Nephron (organoid): Measurements from ENCODE around the gene PSMD12.
"Not testable (repeated sequence)": the region's sequence is repeated elsewhere in the genome, so short reads cannot be mapped to it uniquely, and the experiment has no call there.

Experiments
- H3K27ac Mint-ChIP-seq, 3 experiments: 2 replicates each; pipeline ENCODE4 v1.8.0; 2020; ENCODE audit warnings: mixed read lengths in 3 of 3, mild to moderate bottlenecking in 2 of 3, moderate library complexity in 1 of 3
- H3K27me3 Mint-ChIP-seq: 2 replicates; pipeline ENCODE4 v1.8.0; 2021; ENCODE audit warnings: low read depth, mild to moderate bottlenecking, moderate library complexity, mixed read lengths
- H3K36me3 Mint-ChIP-seq: 2 replicates; pipeline ENCODE4 v1.8.0; 2020; ENCODE audit warnings: low read depth, mixed read lengths
- H3K4me1 Mint-ChIP-seq: 2 replicates; pipeline ENCODE4 v1.8.0; 2020; ENCODE audit warnings: mixed read lengths
- H3K4me3 Mint-ChIP-seq, 3 experiments: 2 replicates each; pipeline ENCODE4 v1.8.0; 2020; ENCODE audit warnings: mild to moderate bottlenecking in 3 of 3, mixed read lengths in 3 of 3, moderate library complexity in 2 of 3
- H3K9me3 Mint-ChIP-seq: 2 replicates; pipeline ENCODE4 v1.8.0; 2020; ENCODE audit warnings: mixed read lengths
- CTCF ChIP-seq, 3 experiments: fragments of 200-600 bp; sonication (generic); IDR thresholded peaks; one replicate each; pipeline ENCODE4 v1.5.0; 2021; ENCODE audit warnings: antibody characterized with exemption in 3 of 3; ENCODE audit not compliant: unreplicated experiment in 3 of 3

The PSMD12 gene

GRCh38 chr17:67312265-67312664, 54.1 kb downstream of the PSMD12 start:
- TF ChIP-seq CTCF (IDR thresholded peaks at IDR 0.05; ENCODE audit: unreplicated experiment in 3 of 3), result no peak
- H3K27me3 Mint-ChIP-seq, result peaks cover 7% of the 10 kb centered on the region
- no peak overlapping the region for H3K27ac Mint-ChIP-seq
- H3K9me3 Mint-ChIP-seq, result no peaks in the 10 kb centered on the region
- no peaks in the 10 kb centered on the region for H3K4me1 Mint-ChIP-seq
- H3K36me3 Mint-ChIP-seq, result no peaks in the 10 kb centered on the region
- no peak overlapping the region for H3K4me3 Mint-ChIP-seq

GRCh38 chr17:67311575-67311974, 54.8 kb downstream of the PSMD12 start:
- TF ChIP-seq CTCF (IDR thresholded peaks at IDR 0.05; ENCODE audit: unreplicated experiment in 3 of 3), result no peak
- Mint-ChIP-seq H3K36me3 (no peaks in the 10 kb centered on the region), H3K9me3 (no peaks in the 10 kb centered on the region), H3K27ac (no peak overlapping the region), H3K27me3 (peaks cover 7% of the 10 kb centered on the region), H3K4me1 (no peaks in the 10 kb centered on the region), H3K4me3 (no peak overlapping the region)

GRCh38 chr17:67310406-67310805, 56.0 kb downstream of the PSMD12 start:
- Mint-ChIP-seq H3K36me3 (no peaks in the 10 kb centered on the region), H3K27ac (no peak overlapping the region), H3K4me1 (no peaks in the 10 kb centered on the region), H3K27me3 (peaks cover 7% of the 10 kb centered on the region), H3K9me3 (no peaks in the 10 kb centered on the region), H3K4me3 (no peak overlapping the region)
- TF ChIP-seq CTCF (IDR thresholded peaks at IDR 0.05; ENCODE audit: unreplicated experiment in 3 of 3), result no peak

- not testable (repeated sequence) for H3K4me1 Mint-ChIP-seq, H3K4me3 Mint-ChIP-seq, H3K9me3 Mint-ChIP-seq, H3K36me3 Mint-ChIP-seq
- peak overlapping the region in 1 of 3 experiments; percentile 67 for H3K27ac Mint-ChIP-seq
- H3K27me3 Mint-ChIP-seq, result peaks cover 16% of the 10 kb centered on the region
Measured at GRCh38 chr17:67305446-67306235, 60.7 kb downstream of the PSMD12 start.

GRCh38 chr17:67297454-67297960, 68.9 kb downstream of the PSMD12 start:
- no peak for TF ChIP-seq CTCF (IDR thresholded peaks at IDR 0.05; ENCODE audit: unreplicated experiment in 3 of 3)
- Mint-ChIP-seq H3K27ac (peak overlapping the region in 1 of 3 experiments; percentile 37), H3K27me3 (peaks cover 18% of the 10 kb centered on the region), H3K9me3 (no peaks in the 10 kb centered on the region), H3K36me3 (no peaks in the 10 kb centered on the region), H3K4me3 (no peak overlapping the region), H3K4me1 (peaks cover 6% of the 10 kb centered on the region)

- H3K4me1 Mint-ChIP-seq, result peaks cover 19% of the 10 kb centered on the region
- H3K36me3 Mint-ChIP-seq, result no peaks in the 10 kb centered on the region
Measured at GRCh38 chr17:67294451-67295199, 71.8 kb downstream of the PSMD12 start.

More at GRCh38 chr17:67294451-67295199, 71.8 kb downstream of the PSMD12 start:
- H3K4me3 Mint-ChIP-seq, result no peak overlapping the region
- H3K27me3 Mint-ChIP-seq, result peaks cover 14% of the 10 kb centered on the region
- TF ChIP-seq CTCF (IDR thresholded peaks at IDR 0.05; ENCODE audit: unreplicated experiment in 3 of 3), result no peak
- H3K27ac Mint-ChIP-seq, result no peak overlapping the region
- no peaks in the 10 kb centered on the region for H3K9me3 Mint-ChIP-seq
